ENCODE results near the gene KANK2. TPM values are rescaled to one million over a fixed set of nuclear protein-coding genes. Genes with fewer than 3 reads are reported as not detected.
A peak's percentile ranks its signal among the peaks of the same experiment; 100 is the strongest.

Gene KANK2
- total RNA-seq, 1 donor from 2014 or later, result 55.3 TPM

- TF ChIP-seq CTCF (conservative IDR thresholded peaks at IDR 0.05), result peak; percentile 84
- Mint-ChIP-seq H3K27me3 (no peaks in the 10 kb centered on the region), H3K4me3 (no peak overlapping the region), H3K27ac (no peak overlapping the region), H3K36me3 (no peaks in the 10 kb centered on the region), H3K4me1 (ENCODE audit: unreplicated experiment) (peaks cover 5% of the 10 kb centered on the region), H3K9me3 (no peaks in the 10 kb centered on the region)
- DNase-seq (ENCODE audit: extremely low spot score, unreplicated experiment), result no peak
Observed at GRCh38 chr19:11203194-11204075, 6.1 kb upstream of the KANK2 start.

GRCh38 chr19:11202488-11203193 is 5.3 kb upstream of the KANK2 start:
- H3K9me3 Mint-ChIP-seq, result no peaks in the 10 kb centered on the region
- DNase-seq (ENCODE audit: extremely low spot score, unreplicated experiment), result no peak
- no peak overlapping the region for H3K4me3 Mint-ChIP-seq
- H3K27me3 Mint-ChIP-seq, result no peaks in the 10 kb centered on the region
- peaks cover 5% of the 10 kb centered on the region for H3K4me1 Mint-ChIP-seq (ENCODE audit: unreplicated experiment)
- no peak for TF ChIP-seq CTCF (conservative IDR thresholded peaks at IDR 0.05)
- H3K36me3 Mint-ChIP-seq, result no peaks in the 10 kb centered on the region
- H3K27ac Mint-ChIP-seq, result no peak overlapping the region

- Mint-ChIP-seq H3K36me3 (no peaks in the 10 kb centered on the region), H3K9me3 (no peaks in the 10 kb centered on the region), H3K27me3 (no peaks in the 10 kb centered on the region), H3K4me3 (no peak overlapping the region), H3K4me1 (ENCODE audit: unreplicated experiment) (peaks cover 5% of the 10 kb centered on the region), H3K27ac (no peak overlapping the region)
- DNase-seq (ENCODE audit: extremely low spot score, unreplicated experiment), result no peak
- no peak for TF ChIP-seq CTCF (conservative IDR thresholded peaks at IDR 0.05)
Observed at GRCh38 chr19:11201791-11202190, 4.4 kb upstream of the KANK2 start.

- Mint-ChIP-seq H3K36me3 (no peaks in the 10 kb centered on the region), H3K4me3 (no peak overlapping the region), H3K27me3 (no peaks in the 10 kb centered on the region), H3K4me1 (ENCODE audit: unreplicated experiment) (peaks cover 5% of the 10 kb centered on the region), H3K9me3 (no peaks in the 10 kb centered on the region), H3K27ac (no peak overlapping the region)
- TF ChIP-seq CTCF (conservative IDR thresholded peaks at IDR 0.05), result no peak
- DNase-seq (ENCODE audit: extremely low spot score, unreplicated experiment), result no peak
Observed at GRCh38 chr19:11200931-11201330, 3.6 kb upstream of the KANK2 start.

GRCh38 chr19:11200015-11200574 is 2.8 kb upstream of the KANK2 start:
- H3K4me3 Mint-ChIP-seq, result no peak overlapping the region
- peaks cover 10% of the 10 kb centered on the region for H3K4me1 Mint-ChIP-seq (ENCODE audit: unreplicated experiment)
- H3K9me3 Mint-ChIP-seq, result no peaks in the 10 kb centered on the region
- H3K36me3 Mint-ChIP-seq, result peaks cover 3% of the 10 kb centered on the region
- no peaks in the 10 kb centered on the region for H3K27me3 Mint-ChIP-seq
- no peak for DNase-seq (ENCODE audit: extremely low spot score, unreplicated experiment)
- no peak for TF ChIP-seq CTCF (conservative IDR thresholded peaks at IDR 0.05)
- H3K27ac Mint-ChIP-seq, result no peak overlapping the region

Data from type B pancreatic cell (in vitro differentiated cells).